Retinal pigment epithelial cell (primary cell): ENCODE results near the gene SCUBE1.

Source experiments
- DNase-seq: peaks from one replicate; pipeline ENCODE4 v3.0.0-alpha.2; 2010; ENCODE audit warnings: low read depth
- H3K4me3 ChIP-seq: 2 replicates; pipeline ENCODE4 v1.5.1; 2011; ENCODE audit warnings: mild to moderate bottlenecking, low read length, control low read depth, moderate library complexity
- TF ChIP-seq, protein P1 (sequence below): conservative IDR thresholded peaks from 2 replicates; pipeline ENCODE4 v1.5.1; 2011; ENCODE audit warnings: low read depth, low read length, control low read depth, inconsistent platforms

Gene SCUBE1

GRCh38 chr22:43337385-43337784, 5.8 kb downstream of the SCUBE1 start:
- H3K4me3 ChIP-seq, result no peak overlapping the region
- TF ChIP-seq, protein P1, sequence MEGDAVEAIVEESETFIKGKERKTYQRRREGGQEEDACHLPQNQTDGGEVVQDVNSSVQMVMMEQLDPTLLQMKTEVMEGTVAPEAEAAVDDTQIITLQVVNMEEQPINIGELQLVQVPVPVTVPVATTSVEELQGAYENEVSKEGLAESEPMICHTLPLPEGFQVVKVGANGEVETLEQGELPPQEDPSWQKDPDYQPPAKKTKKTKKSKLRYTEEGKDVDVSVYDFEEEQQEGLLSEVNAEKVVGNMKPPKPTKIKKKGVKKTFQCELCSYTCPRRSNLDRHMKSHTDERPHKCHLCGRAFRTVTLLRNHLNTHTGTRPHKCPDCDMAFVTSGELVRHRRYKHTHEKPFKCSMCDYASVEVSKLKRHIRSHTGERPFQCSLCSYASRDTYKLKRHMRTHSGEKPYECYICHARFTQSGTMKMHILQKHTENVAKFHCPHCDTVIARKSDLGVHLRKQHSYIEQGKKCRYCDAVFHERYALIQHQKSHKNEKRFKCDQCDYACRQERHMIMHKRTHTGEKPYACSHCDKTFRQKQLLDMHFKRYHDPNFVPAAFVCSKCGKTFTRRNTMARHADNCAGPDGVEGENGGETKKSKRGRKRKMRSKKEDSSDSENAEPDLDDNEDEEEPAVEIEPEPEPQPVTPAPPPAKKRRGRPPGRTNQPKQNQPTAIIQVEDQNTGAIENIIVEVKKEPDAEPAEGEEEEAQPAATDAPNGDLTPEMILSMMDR, result no peak
- DNase-seq, result no peak

GRCh38 chr22:43334378-43334777, 8.8 kb downstream of the SCUBE1 start:
- TF ChIP-seq, protein P1, result no peak
- H3K4me3 ChIP-seq, result no peak overlapping the region
- no peak for DNase-seq

- DNase-seq, result no peak
- no peak overlapping the region for H3K4me3 ChIP-seq
- TF ChIP-seq, protein P1, result no peak
Measured at GRCh38 chr22:43333978-43334377, 9.2 kb downstream of the SCUBE1 start.

DNA sequence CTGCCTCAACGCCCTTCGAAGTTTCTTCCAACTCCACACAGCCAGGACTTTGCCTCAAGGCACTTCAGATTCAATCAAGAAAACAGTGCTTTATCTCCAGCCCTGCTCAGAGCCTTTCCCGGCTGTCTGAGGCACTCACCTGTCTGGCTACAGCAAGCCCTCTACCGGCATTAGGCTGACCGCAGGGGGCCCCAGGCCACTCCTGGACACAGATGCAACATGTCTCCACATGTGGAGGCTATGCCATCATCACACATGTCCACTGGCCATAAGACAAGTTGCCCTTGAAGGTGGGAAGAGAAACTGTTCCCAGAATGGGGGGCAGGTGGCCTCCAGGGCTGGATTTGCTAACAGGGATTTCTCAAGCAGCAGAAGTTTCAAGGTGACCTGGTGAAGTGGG, 10.0 kb downstream of the SCUBE1 start:
- DNase-seq, result no peak
- TF ChIP-seq, protein P1, result no peak
- H3K4me3 ChIP-seq, result no peak overlapping the region

- TF ChIP-seq, protein P1, result no peak
- no peak for DNase-seq
- H3K4me3 ChIP-seq, result no peak overlapping the region
Measured at GRCh38 chr22:43331698-43332097, 11.5 kb downstream of the SCUBE1 start.

DNA sequence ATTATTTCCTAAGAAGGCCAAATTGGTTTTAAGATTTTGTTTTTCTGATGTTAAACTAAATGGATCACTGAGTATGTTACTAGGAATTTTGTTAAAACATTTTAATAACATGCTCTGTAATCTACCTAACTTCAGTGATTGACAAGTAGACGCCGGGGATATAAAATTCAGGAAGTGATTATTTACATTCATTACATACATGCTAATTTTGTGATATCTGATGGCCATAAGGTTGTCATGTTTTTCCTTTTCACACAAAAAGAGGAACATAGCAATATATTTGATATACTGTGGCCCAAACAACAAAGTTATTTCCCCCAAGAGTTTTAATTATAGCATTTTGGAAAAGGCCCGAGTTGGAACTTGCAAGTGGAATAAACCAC, 12.1 kb downstream of the SCUBE1 start:
- TF ChIP-seq, protein P1, result no peak

DNA sequence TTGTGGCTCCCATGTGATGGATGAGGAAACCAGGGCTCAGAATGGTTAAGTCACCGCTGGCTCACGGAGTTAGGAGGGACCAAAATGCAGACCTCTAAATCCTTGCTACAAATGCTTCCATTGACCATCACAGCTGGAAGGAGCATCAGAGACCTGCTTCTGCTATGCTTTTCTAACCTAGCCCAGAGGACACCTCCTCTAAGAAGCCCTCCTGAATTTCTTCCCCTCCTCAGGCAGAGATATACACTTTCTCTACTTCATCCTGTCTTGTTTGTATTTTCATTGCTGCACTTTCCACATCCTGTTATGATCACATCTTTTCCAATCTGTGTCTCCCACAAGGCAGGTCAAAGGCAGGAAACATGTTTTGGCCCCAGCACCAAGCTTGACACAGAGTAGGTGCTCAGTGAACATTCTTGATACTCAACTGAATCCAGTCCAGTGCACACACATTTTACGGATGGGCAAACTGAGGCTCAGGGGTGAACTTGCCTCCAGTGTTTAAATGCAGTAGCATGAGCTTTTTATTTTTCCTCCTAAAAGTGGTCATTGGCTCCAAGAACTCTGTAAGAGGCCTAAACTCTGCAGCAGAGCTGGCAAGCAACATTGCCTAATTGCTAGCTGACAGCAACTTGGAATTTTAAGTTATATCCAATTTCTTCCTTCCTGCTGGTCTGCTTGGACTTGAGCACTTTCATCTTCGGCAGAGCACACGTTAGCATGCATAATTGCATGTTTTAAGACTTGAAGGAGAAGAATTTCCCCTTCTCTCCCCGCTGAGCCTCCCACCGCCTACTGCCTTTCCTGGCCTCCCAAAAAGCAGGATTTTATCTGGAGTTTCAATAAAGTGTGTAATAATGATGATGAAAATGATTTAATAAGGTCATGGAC, 12.7 kb downstream of the SCUBE1 start:
- TF ChIP-seq, protein P1, result no peak
- DNase-seq, result no peak
- no peak overlapping the region for H3K4me3 ChIP-seq

More for the DNA sequence above, 12.1 kb downstream of the SCUBE1 start:
- DNase-seq, result no peak
- no peak overlapping the region for H3K4me3 ChIP-seq
